ENCODE measurements around the gene TBCE.

Gene TBCE

GRCh38 chr1:235424092-235424491 lies 56.9 kb downstream of the TBCE start:
- peaks cover 17 to 73% (median 43%) of the 10 kb centered on the region in 10 experiments for H3K4me1 ChIP-seq
- peak overlapping the region in 7 of 11 experiments; percentile 6 to 55 (median 37); a peak in 6 of 22 replicates for H3K27ac ChIP-seq
- H3K36me3 ChIP-seq, result peaks cover 2 to 57% (median 12%) of the 10 kb centered on the region in 11 experiments; a peak in 18 of 22 replicates
- no peaks in the 10 kb centered on the region for H3K27me3 ChIP-seq
- H3K9me3 ChIP-seq (replicated peaks in 1 of 11), result no peaks in the 10 kb centered on the region
- no peak for TF ChIP-seq Cebpa-rat (IDR thresholded peaks at IDR 0.05)
- peak overlapping the region in 4 of 11 experiments; percentile 52 to 62 (median 56); a peak in 5 of 22 replicates for H3K9ac ChIP-seq
- H3K4me3 ChIP-seq, result peak overlapping the region in 1 of 10 experiments; percentile 18; a peak in 1 of 20 replicates
- H3K4me2 ChIP-seq, result peak overlapping the region; percentile 26 to 98 (median 82)
- H4K20me1 ChIP-seq, result peaks cover 12 to 47% (median 38%) of the 10 kb centered on the region in 11 experiments; a peak in 18 of 22 replicates

GRCh38 chr1:235425357-235425756 lies 58.1 kb downstream of the TBCE start:
- H3K36me3 ChIP-seq, result peaks cover 0 to 53% (median 12%) of the 10 kb centered on the region in 11 experiments; a peak in 17 of 22 replicates
- TF ChIP-seq Cebpa-rat (IDR thresholded peaks at IDR 0.05), result no peak
- H3K4me2 ChIP-seq, result peak overlapping the region in 7 of 11 experiments; percentile 74 to 98 (median 90); a peak in 7 of 22 replicates
- H3K27ac ChIP-seq, result peak overlapping the region in 1 of 11 experiments; percentile 9; a peak in 1 of 22 replicates
- H3K4me1 ChIP-seq, result peaks cover 17 to 63% (median 43%) of the 10 kb centered on the region in 10 experiments
- no peaks in the 10 kb centered on the region for H3K9me3 ChIP-seq (replicated peaks in 1 of 11)
- peaks cover 12 to 47% (median 38%) of the 10 kb centered on the region in 11 experiments; a peak in 18 of 22 replicates for H4K20me1 ChIP-seq
- H3K4me3 ChIP-seq, result no peak overlapping the region
- no peak overlapping the region; a peak in 1 of 22 replicates for H3K9ac ChIP-seq
- no peaks in the 10 kb centered on the region for H3K27me3 ChIP-seq

GRCh38 chr1:235426143-235426542 lies 58.9 kb downstream of the TBCE start:
- Histone ChIP-seq H3K4me2 (peak overlapping the region in 1 of 11 experiments; percentile 15; a peak in 3 of 22 replicates), H3K9me3 (replicated peaks in 1 of 11) (no peaks in the 10 kb centered on the region), H3K4me1 (peaks cover 17 to 58% (median 41%) of the 10 kb centered on the region in 10 experiments), H3K36me3 (peaks cover 0 to 55% (median 12%) of the 10 kb centered on the region in 11 experiments; a peak in 15 of 22 replicates), H3K9ac (no peak overlapping the region), H3K27ac (no peak overlapping the region), H4K20me1 (peaks cover 12 to 45% (median 38%) of the 10 kb centered on the region in 11 experiments; a peak in 18 of 22 replicates), H3K27me3 (no peaks in the 10 kb centered on the region), H3K4me3 (no peak overlapping the region)
- TF ChIP-seq Cebpa-rat (IDR thresholded peaks at IDR 0.05), result no peak

- peaks cover 0 to 58% (median 14%) of the 10 kb centered on the region in 11 experiments; a peak in 16 of 22 replicates for H3K36me3 ChIP-seq
- peaks cover 17 to 52% (median 35%) of the 10 kb centered on the region in 10 experiments for H3K4me1 ChIP-seq
- H3K27me3 ChIP-seq, result no peaks in the 10 kb centered on the region
- H3K9me3 ChIP-seq (replicated peaks in 1 of 11), result no peaks in the 10 kb centered on the region
- H4K20me1 ChIP-seq, result peaks cover 7 to 42% (median 33%) of the 10 kb centered on the region in 11 experiments; a peak in 18 of 22 replicates
- no peak overlapping the region; a peak in 1 of 22 replicates for H3K4me2 ChIP-seq
- H3K27ac ChIP-seq, result no peak overlapping the region
- TF ChIP-seq Cebpa-rat (IDR thresholded peaks at IDR 0.05), result no peak
- no peak overlapping the region for H3K9ac ChIP-seq
- H3K4me3 ChIP-seq, result no peak overlapping the region
Observed at GRCh38 chr1:235426680-235427079, 59.5 kb downstream of the TBCE start.

GRCh38 chr1:235427447-235427846 lies 60.2 kb downstream of the TBCE start:
- Histone ChIP-seq H3K27me3 (no peaks in the 10 kb centered on the region), H3K4me2 (no peak overlapping the region), H3K9ac (no peak overlapping the region), H3K9me3 (replicated peaks in 1 of 11) (no peaks in the 10 kb centered on the region), H3K36me3 (peaks cover 3 to 66% (median 20%) of the 10 kb centered on the region in 11 experiments; a peak in 17 of 22 replicates), H4K20me1 (peaks cover 6 to 35% (median 26%) of the 10 kb centered on the region in 11 experiments; a peak in 18 of 22 replicates), H3K4me3 (no peak overlapping the region), H3K27ac (no peak overlapping the region), H3K4me1 (peaks cover 17 to 45% (median 28%) of the 10 kb centered on the region in 10 experiments)
- no peak for TF ChIP-seq Cebpa-rat (IDR thresholded peaks at IDR 0.05)

GRCh38 chr1:235429143-235429542 lies 61.9 kb downstream of the TBCE start:
- Histone ChIP-seq H3K9ac (no peak overlapping the region), H3K27ac (no peak overlapping the region), H3K4me3 (no peak overlapping the region), H4K20me1 (peaks cover 0 to 20% (median 12%) of the 10 kb centered on the region in 11 experiments; a peak in 12 of 22 replicates), H3K4me1 (peaks cover 3 to 28% (median 11%) of the 10 kb centered on the region in 10 experiments), H3K27me3 (no peaks in the 10 kb centered on the region), H3K9me3 (replicated peaks in 1 of 11) (no peaks in the 10 kb centered on the region), H3K4me2 (no peak overlapping the region), H3K36me3 (peaks cover 17 to 83% (median 36%) of the 10 kb centered on the region in 11 experiments)
- TF ChIP-seq Cebpa-rat (IDR thresholded peaks at IDR 0.05), result no peak

- Histone ChIP-seq H3K9ac (no peak overlapping the region), H3K27me3 (no peaks in the 10 kb centered on the region), H3K4me2 (no peak overlapping the region), H3K4me3 (no peak overlapping the region), H3K4me1 (peaks cover 0 to 9% (median 0%) of the 10 kb centered on the region in 10 experiments; a peak in 5 of 20 replicates), H4K20me1 (peaks cover 0 to 3% (median 0%) of the 10 kb centered on the region in 11 experiments; a peak in 8 of 22 replicates), H3K36me3 (peaks cover 29 to 94% (median 48%) of the 10 kb centered on the region in 11 experiments), H3K27ac (no peak overlapping the region), H3K9me3 (replicated peaks in 1 of 11) (no peaks in the 10 kb centered on the region)
- no peak for TF ChIP-seq Cebpa-rat (IDR thresholded peaks at IDR 0.05)
Observed at GRCh38 chr1:235430991-235431390, 63.8 kb downstream of the TBCE start.

GRCh38 chr1:235434001-235434400 lies 66.8 kb downstream of the TBCE start:
- H3K4me2 ChIP-seq, result no peak overlapping the region
- peaks cover 59 to 96% (median 66%) of the 10 kb centered on the region in 11 experiments for H3K36me3 ChIP-seq
- no peak overlapping the region for H3K27ac ChIP-seq

GRCh38 chr1:235441159-235441685 lies 74.0 kb downstream of the TBCE start:
- no peak overlapping the region for H3K4me3 ChIP-seq
- no peak overlapping the region for H3K4me2 ChIP-seq
- H3K27me3 ChIP-seq, result no peaks in the 10 kb centered on the region
- TF ChIP-seq Cebpa-rat (IDR thresholded peaks at IDR 0.05), result no peak
- H3K27ac ChIP-seq, result no peak overlapping the region
- H3K9ac ChIP-seq, result no peak overlapping the region
- peaks cover 90 to 100% (median 97%) of the 10 kb centered on the region in 11 experiments for H3K36me3 ChIP-seq
- H3K4me1 ChIP-seq, result peaks cover 0 to 8% (median 0%) of the 10 kb centered on the region in 10 experiments; a peak in 3 of 20 replicates
- H3K9me3 ChIP-seq (replicated peaks in 1 of 11), result no peaks in the 10 kb centered on the region
- H4K20me1 ChIP-seq, result peaks cover 0 to 6% (median 0%) of the 10 kb centered on the region in 11 experiments; a peak in 1 of 22 replicates

More at GRCh38 chr1:235434001-235434400, 66.8 kb downstream of the TBCE start:
- Histone ChIP-seq H3K4me3 (no peak overlapping the region), H3K27me3 (no peaks in the 10 kb centered on the region), H3K9me3 (replicated peaks in 1 of 11) (no peaks in the 10 kb centered on the region), H3K9ac (no peak overlapping the region), H4K20me1 (no peaks in the 10 kb centered on the region; a peak in 1 of 22 replicates), H3K4me1 (no peaks in the 10 kb centered on the region)
- TF ChIP-seq Cebpa-rat (IDR thresholded peaks at IDR 0.05), result no peak
